HK-2 (cell line): Measurements from ENCODE around the gene DUXB.
A peak's percentile ranks its signal among the peaks of the same experiment; 100 is the strongest.

Experiments used
- DNase-seq: peaks from one replicate; pipeline ENCODE4 v3.0.0-alpha.2; 2018; ENCODE audit not compliant: unreplicated experiment

The DUXB gene

GRCh38 chr16:75660321-75660720 lies 40.9 kb downstream of the DUXB start:
- no peak for DNase-seq

GRCh38 chr16:75658175-75658574 lies 43.1 kb downstream of the DUXB start:
- DNase-seq, result no peak

GRCh38 chr16:75653922-75654321 lies 47.3 kb downstream of the DUXB start:
- DNase-seq, result no peak

- peak; percentile 67 for DNase-seq
Observed at GRCh38 chr16:75648265-75649076, 52.8 kb downstream of the DUXB start.

- DNase-seq, result peak; percentile 90
Observed at GRCh38 chr16:75647492-75648264, 53.6 kb downstream of the DUXB start, which contains the start of the genes KARS1 and TERF2IP. KARS1 (minus strand) TSS chr16:75647665; CDS start chr16:75647639, 26 bp downstream. TERF2IP (plus strand) TSS chr16:75647773; CDS start chr16:75647883, 110 bp downstream.

- no peak for DNase-seq
Observed at GRCh38 chr16:75647112-75647491, 54.2 kb downstream of the DUXB start.

- DNase-seq, result no peak
Observed at GRCh38 chr16:75644240-75645012, 56.8 kb downstream of the DUXB start.
